Mesendoderm (in vitro differentiated cells): Measurements from ENCODE around the gene ZNF674.
A peak's percentile ranks its signal among the peaks of the same experiment; 100 is the strongest.

Experiments used
- DNase-seq: peaks from one replicate; pipeline ENCODE4 v3.0.0; 2013
- H2AK5ac ChIP-seq: 2 replicates; pipeline ENCODE4 v1.6.1; 2013; ENCODE audit warnings: low read length, inconsistent platforms
- H2BK120ac ChIP-seq: 2 replicates; pipeline ENCODE4 v1.6.1; 2013; ENCODE audit warnings: low read depth, mild to moderate bottlenecking, low read length, moderate library complexity, mixed read lengths
- H2BK15ac ChIP-seq: replicated peaks from 2 replicates; pipeline ENCODE4 v1.6.1; 2013; ENCODE audit warnings: low read depth, mild to moderate bottlenecking, moderate library complexity
- H2BK5ac ChIP-seq: 2 replicates; pipeline ENCODE4 v1.6.1; 2013; ENCODE audit warnings: low read length, inconsistent platforms
- H3K18ac ChIP-seq: 2 replicates; pipeline ENCODE4 v1.6.1; 2013; ENCODE audit warnings: mild to moderate bottlenecking, low read length, mixed read lengths
- H3K23ac ChIP-seq: one replicate; pipeline ENCODE4 v1.6.1; 2013; ENCODE audit warnings: low read length
- H3K27ac ChIP-seq: 2 replicates; pipeline ENCODE4 v1.5.1; 2013; ENCODE audit warnings: low read depth, mild to moderate bottlenecking, inconsistent platforms, low read length, moderate library complexity
- H3K27me3 ChIP-seq: 2 replicates; pipeline ENCODE4 v1.6.1; 2013; ENCODE audit warnings: low read length, control low read depth, mild to moderate bottlenecking, inconsistent platforms; ENCODE audit not compliant: insufficient read depth, poor library complexity
- H3K36me3 ChIP-seq: 2 replicates; pipeline ENCODE4 v1.6.1; 2013; ENCODE audit warnings: low read length, inconsistent platforms; ENCODE audit not compliant: control insufficient read depth, insufficient read depth
- H3K4ac ChIP-seq: one replicate; pipeline ENCODE4 v1.6.1; 2013; ENCODE audit warnings: low read depth, mild to moderate bottlenecking, low read length, moderate library complexity
- H3K4me1 ChIP-seq: 2 replicates; pipeline ENCODE4 v1.6.1; 2013; ENCODE audit warnings: low read depth, low read length, inconsistent platforms; ENCODE audit not compliant: control insufficient read depth
- H3K4me2 ChIP-seq: 2 replicates; pipeline ENCODE4 v1.6.1; 2013; ENCODE audit warnings: low read length
- H3K4me3 ChIP-seq: 2 replicates; pipeline ENCODE4 v1.5.1; 2013; ENCODE audit warnings: mild to moderate bottlenecking, low read length
- H3K56ac ChIP-seq: one replicate; pipeline ENCODE4 v1.6.1; 2013; ENCODE audit warnings: low read length
- H3K79me1 ChIP-seq: 2 replicates; pipeline ENCODE4 v1.6.1; 2013; ENCODE audit warnings: low read length, inconsistent platforms
- H3K79me2 ChIP-seq: 2 replicates; pipeline ENCODE4 v1.6.1; 2013; ENCODE audit warnings: mild to moderate bottlenecking, low read length; ENCODE audit not compliant: control insufficient read depth, insufficient read depth
- H3K9ac ChIP-seq: 2 replicates; pipeline ENCODE4 v1.6.1; 2013; ENCODE audit warnings: low read length, inconsistent platforms
- H4K5ac ChIP-seq: one replicate; pipeline ENCODE4 v1.6.1; 2013; ENCODE audit warnings: low read length
- H4K8ac ChIP-seq: one replicate; pipeline ENCODE4 v1.6.1; 2013; ENCODE audit warnings: low read depth, mild to moderate bottlenecking, control low read depth, low read length, moderate library complexity
- WGBS: extraction: QIAGEN DNeasy Blood & Tissue Kit; methylation state at CpG from one replicate; pipeline ENCODE4 v1.1.7; 2013; ENCODE audit warnings: low lambda C conversion rate, missing lambda C conversion rate; ENCODE audit not compliant: insufficient coverage; ENCODE audit errors: extremely low coverage; 5-methylcytosine and 5-hydroxymethylcytosine counted together

ZNF674 gene

DNA sequence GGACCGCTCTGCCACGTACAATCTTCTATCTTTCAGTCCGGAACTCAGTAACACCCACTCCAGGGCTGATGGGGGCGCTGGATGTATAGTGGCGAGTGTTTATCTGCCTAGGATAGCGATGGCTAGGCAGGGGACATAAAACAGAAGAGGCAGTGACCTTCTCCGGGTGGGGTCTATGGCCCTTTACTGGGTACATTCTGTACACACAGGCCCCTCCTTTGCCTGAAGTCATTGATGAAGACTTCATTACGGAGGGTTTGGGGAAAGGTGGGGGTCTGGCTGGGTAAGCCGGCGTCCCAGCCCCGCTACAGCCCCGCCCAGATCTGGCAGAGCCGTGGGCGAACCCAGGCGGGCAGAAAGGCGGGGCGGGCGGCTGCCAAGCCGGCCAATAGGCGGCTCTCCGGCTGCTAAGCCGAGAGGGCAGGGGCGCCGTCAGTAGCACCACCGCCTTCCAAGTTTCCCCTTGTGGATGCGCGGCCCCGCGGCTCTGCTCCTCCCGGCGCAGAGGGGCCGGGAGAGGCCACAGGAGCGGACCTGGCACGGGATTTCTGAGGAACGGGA lies 28.2 kb upstream of the ZNF674 start, which contains the start of gene CHST7:
CHST7 (plus strand) TSS at position 435 of the 561 bp plus-strand sequence. CDS start 167 bp downstream, outside the sequence.
- no peak within 1 kb of the TSS for H3K18ac ChIP-seq
- H3K36me3 ChIP-seq, result no peaks in the 10 kb centered on the region
- peak within 1 kb of the TSS; percentile 17 for H3K27ac ChIP-seq
- no peaks in the 10 kb centered on the region for H3K79me1 ChIP-seq
- H4K5ac ChIP-seq, result no peak within 1 kb of the TSS
- no peaks in the 10 kb centered on the region for H3K79me2 ChIP-seq
- WGBS, result no CpG with 5 or more reads among the region's 35 CpGs
- no peaks in the 10 kb centered on the region for H3K27me3 ChIP-seq
- no peak within 1 kb of the TSS for H2AK5ac ChIP-seq
- H4K8ac ChIP-seq, result no peak within 1 kb of the TSS
- no peaks in the 10 kb centered on the region for H3K4me1 ChIP-seq
- DNase-seq, result peak; percentile 78
- peak within 1 kb of the TSS; percentile 70 for H3K4me2 ChIP-seq
- no peak within 1 kb of the TSS for H2BK15ac ChIP-seq
- H2BK120ac ChIP-seq, result no peak within 1 kb of the TSS
- H3K4me3 ChIP-seq, result peak within 1 kb of the TSS; percentile 32
- no peak within 1 kb of the TSS for H2BK5ac ChIP-seq
- H3K4ac ChIP-seq, result no peak within 1 kb of the TSS
- no peak within 1 kb of the TSS for H3K23ac ChIP-seq
- peak within 1 kb of the TSS; percentile 54 for H3K9ac ChIP-seq
- H3K56ac ChIP-seq, result peak within 1 kb of the TSS; percentile 83

DNA sequence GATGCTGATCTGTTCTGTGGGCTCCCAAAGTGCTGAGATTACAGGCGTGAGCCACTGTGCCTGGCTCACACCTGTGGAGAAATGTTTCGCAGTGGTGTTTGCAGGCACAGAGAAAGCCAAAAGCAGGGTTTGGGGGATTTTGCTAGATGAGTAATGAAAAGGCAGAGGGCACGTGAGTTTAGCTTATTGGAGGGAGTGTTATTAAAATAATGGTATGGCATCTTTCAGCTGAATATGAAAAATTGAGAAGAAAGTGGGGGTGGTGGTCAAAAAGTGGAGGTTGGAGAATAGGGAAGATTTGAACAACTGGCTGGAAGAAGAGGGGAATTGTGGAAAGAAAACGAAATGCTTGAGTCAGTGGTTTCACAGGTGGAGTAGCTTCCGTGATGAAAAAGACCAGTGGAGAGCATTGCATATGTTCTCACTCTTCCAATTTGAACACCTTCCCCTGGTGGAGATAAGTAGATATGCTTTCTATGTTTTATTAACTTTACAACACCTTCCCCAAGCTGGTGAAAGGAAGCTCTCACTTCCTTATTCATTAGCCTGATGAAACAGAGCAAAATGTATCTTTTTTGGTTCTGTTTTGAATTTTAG lies 27.2 kb upstream of the ZNF674 start:
- H3K23ac ChIP-seq, result no peak overlapping the region
- H3K4me3 ChIP-seq, result no peak overlapping the region
- no peaks in the 10 kb centered on the region for H3K4me1 ChIP-seq
- no peak overlapping the region for H3K18ac ChIP-seq
- H3K27me3 ChIP-seq, result no peaks in the 10 kb centered on the region
- H3K56ac ChIP-seq, result no peak overlapping the region
- H3K79me2 ChIP-seq, result no peaks in the 10 kb centered on the region
- no peak for DNase-seq
- no peak overlapping the region for H3K27ac ChIP-seq
- H2BK5ac ChIP-seq, result no peak overlapping the region
- no peak overlapping the region for H4K5ac ChIP-seq
- no peak overlapping the region for H3K9ac ChIP-seq
- no peak overlapping the region for H3K4ac ChIP-seq
- H3K4me2 ChIP-seq, result no peak overlapping the region
- H4K8ac ChIP-seq, result no peak overlapping the region
- no peaks in the 10 kb centered on the region for H3K79me1 ChIP-seq
- WGBS, result no CpG with 5 or more reads among the region's 5 CpGs
- no peak overlapping the region for H2BK120ac ChIP-seq
- H2BK15ac ChIP-seq, result no peak overlapping the region
- no peak overlapping the region for H2AK5ac ChIP-seq
- H3K36me3 ChIP-seq, result no peaks in the 10 kb centered on the region

DNA sequence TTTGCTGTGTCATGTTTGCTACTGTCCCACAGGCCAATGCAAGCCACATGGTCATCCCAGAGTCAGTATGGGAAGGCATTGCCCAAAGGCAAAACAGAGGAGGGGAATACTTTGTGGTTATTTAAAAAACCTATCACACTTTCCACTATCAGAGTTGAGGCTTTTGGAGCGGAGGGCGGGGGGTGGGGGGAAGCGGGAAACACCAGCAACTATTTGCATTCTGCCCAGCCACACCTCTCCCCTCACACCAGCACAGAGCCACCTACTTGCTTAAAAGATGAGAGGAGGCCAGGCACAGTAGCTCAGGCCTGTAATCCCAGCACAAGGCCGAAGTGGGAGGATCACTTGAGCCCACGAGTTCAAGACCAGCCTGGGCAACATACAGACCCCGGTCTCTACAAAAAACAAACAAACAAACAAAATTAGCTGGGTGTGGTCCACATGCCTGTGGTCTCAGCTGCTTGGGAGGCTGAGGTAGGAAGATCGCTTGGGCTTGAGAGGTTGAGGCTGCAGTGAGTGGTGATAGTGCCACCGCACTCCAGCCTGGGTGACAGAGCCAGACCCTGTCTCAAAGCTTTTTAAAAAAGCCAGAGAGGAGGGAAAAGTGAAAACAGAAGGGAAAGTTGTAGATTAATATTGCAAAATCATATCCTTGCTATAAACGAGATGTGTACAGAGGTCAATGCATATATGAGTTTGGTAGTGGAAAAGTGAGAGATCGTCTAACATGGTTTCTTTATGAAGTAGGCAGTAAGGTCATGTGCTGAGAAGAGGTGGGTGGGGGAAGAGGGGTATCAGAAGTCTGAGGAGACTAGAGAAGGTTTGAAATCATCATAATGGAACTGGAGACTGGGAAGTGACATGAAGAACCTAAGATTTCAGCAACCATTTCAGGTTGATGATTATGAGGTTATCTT lies 26.5 kb upstream of the ZNF674 start:
- Histone ChIP-seq H3K4ac (no peak overlapping the region), H3K4me2 (no peak overlapping the region), H3K4me1 (no peaks in the 10 kb centered on the region), H3K18ac (no peak overlapping the region), H3K4me3 (no peak overlapping the region), H3K79me1 (no peaks in the 10 kb centered on the region), H2BK15ac (no peak overlapping the region), H3K56ac (peak overlapping the region; percentile 17), H4K8ac (no peak overlapping the region), H2AK5ac (no peak overlapping the region), H3K27ac (no peak overlapping the region), H3K9ac (no peak overlapping the region), H2BK120ac (no peak overlapping the region), H3K36me3 (no peaks in the 10 kb centered on the region), H3K23ac (no peak overlapping the region), H4K5ac (no peak overlapping the region), H2BK5ac (no peak overlapping the region), H3K79me2 (no peaks in the 10 kb centered on the region), H3K27me3 (no peaks in the 10 kb centered on the region)
- WGBS, result no CpG with 5 or more reads among the region's 10 CpGs
- DNase-seq, result peak; percentile 51

DNA sequence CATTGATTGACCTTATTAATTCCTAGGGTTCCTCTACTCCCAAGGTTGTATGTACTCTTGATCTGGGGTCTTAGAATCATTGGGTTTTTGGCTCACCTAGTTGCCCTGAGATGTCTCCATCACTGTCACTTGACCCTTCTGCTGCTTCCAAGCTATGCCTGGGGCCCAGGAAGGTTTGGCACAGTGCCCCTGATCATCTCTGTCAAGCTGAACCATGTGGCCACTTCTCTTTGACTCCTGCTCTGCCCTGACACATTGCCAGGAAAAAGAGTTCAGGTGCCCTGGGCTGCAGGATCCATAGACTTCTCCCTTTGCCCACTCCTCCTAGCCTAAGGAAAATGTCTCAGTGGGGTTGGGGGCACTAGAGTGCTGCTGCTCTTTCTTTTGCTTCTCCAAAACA lies 24.4 kb upstream of the ZNF674 start:
- no peak overlapping the region for H3K27ac ChIP-seq
- H2BK5ac ChIP-seq, result no peak overlapping the region
- H3K56ac ChIP-seq, result no peak overlapping the region
- no peak for DNase-seq
- no peak overlapping the region for H2BK15ac ChIP-seq
- H2AK5ac ChIP-seq, result no peak overlapping the region
- H3K23ac ChIP-seq, result no peak overlapping the region
- no peak overlapping the region for H3K4ac ChIP-seq
- no peak overlapping the region for H4K5ac ChIP-seq
- H3K9ac ChIP-seq, result no peak overlapping the region
- H3K79me2 ChIP-seq, result no peaks in the 10 kb centered on the region
- H3K36me3 ChIP-seq, result no peaks in the 10 kb centered on the region
- no peak overlapping the region for H3K4me3 ChIP-seq
- H2BK120ac ChIP-seq, result no peak overlapping the region
- H4K8ac ChIP-seq, result no peak overlapping the region
- no peaks in the 10 kb centered on the region for H3K4me1 ChIP-seq
- H3K27me3 ChIP-seq, result no peaks in the 10 kb centered on the region
- H3K4me2 ChIP-seq, result no peak overlapping the region
- no peak overlapping the region for H3K18ac ChIP-seq
- H3K79me1 ChIP-seq, result no peaks in the 10 kb centered on the region

DNA sequence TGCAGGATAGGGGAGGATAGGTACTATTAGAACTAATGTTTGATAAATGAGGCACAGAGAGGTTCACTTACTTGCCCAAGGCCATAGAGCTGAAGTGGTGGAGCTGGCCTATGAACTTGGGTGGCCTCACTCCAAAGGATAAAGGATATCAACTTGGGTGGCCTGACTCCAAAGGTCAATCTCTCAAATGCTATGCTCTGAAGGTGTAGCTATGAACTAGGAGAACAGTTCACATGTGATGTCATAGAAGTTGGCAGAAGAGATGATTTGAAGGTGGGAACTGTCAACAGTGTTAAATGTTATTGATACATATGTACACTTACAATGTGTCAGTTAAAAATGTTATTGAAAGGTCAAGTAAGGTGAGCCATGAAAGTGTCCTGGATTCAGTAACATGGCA lies 22.2 kb upstream of the ZNF674 start:
- no peak overlapping the region for H2AK5ac ChIP-seq
- H3K4me1 ChIP-seq, result no peaks in the 10 kb centered on the region
- H4K8ac ChIP-seq, result no peak overlapping the region
- no peak overlapping the region for H3K56ac ChIP-seq
- H3K4me3 ChIP-seq, result no peak overlapping the region
- no peak for DNase-seq
- H4K5ac ChIP-seq, result no peak overlapping the region
- no peak overlapping the region for H3K9ac ChIP-seq
- no peak overlapping the region for H3K27ac ChIP-seq
- H2BK5ac ChIP-seq, result no peak overlapping the region
- H2BK15ac ChIP-seq, result no peak overlapping the region
- no peaks in the 10 kb centered on the region for H3K36me3 ChIP-seq
- H3K23ac ChIP-seq, result no peak overlapping the region
- H2BK120ac ChIP-seq, result no peak overlapping the region
- no peak overlapping the region for H3K18ac ChIP-seq
- no peak overlapping the region for H3K4ac ChIP-seq
- H3K27me3 ChIP-seq, result no peaks in the 10 kb centered on the region
- H3K79me2 ChIP-seq, result no peaks in the 10 kb centered on the region
- no peak overlapping the region for H3K4me2 ChIP-seq
- H3K79me1 ChIP-seq, result no peaks in the 10 kb centered on the region
